Measurements from ENCODE around the gene IL18R1.

IL18R1 gene

DNA sequence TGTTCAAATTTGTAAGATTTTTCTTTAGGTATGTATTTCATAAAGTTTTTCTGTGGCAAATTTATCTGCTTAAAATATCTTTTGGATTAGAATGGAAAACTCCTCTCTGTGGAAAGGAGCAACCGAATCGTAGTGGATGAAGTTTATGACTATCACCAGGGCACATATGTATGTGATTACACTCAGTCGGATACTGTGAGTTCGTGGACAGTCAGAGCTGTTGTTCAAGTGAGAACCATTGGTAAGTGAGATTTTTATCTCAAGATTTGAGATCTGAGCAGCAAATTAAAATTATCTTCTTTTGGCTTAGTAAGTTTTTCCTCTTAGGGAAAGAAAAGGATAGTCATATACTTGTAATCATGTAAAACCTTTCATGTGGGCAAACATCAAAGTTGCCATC is 81.5 kb downstream of the IL18R1 start:
- Histone ChIP-seq H3K4me3 (no peak overlapping the region), H3K9me3 (ENCODE audit: low read depth, low read length) (no peaks in the 10 kb centered on the region), H3K36me3 (ENCODE audit: insufficient read depth, low read length) (no peaks in the 10 kb centered on the region), H3K9ac (ENCODE audit: insufficient read length) (no peak overlapping the region), H3K27ac (no peak overlapping the region)
- TF ChIP-seq EZH2 (IDR thresholded peaks at IDR 0.05), result no peak
- DNase-seq (ENCODE audit: low read depth, low spot score), result no peak

- H3K4me3 ChIP-seq, result no peak overlapping the region
- no peaks in the 10 kb centered on the region for H3K9me3 ChIP-seq (ENCODE audit: low read depth, low read length)
- TF ChIP-seq POLR2AphosphoS5 (IDR thresholded peaks at IDR 0.05; ENCODE audit: borderline replicate concordance, low read depth, low read length) (no peak), EZH2 (IDR thresholded peaks at IDR 0.05) (no peak), FOXP2 (optimal IDR thresholded peaks at IDR 0.05; ENCODE audit: control extremely low read depth, extremely low read length, insufficient read depth) (no peak)
- H3K9ac ChIP-seq (ENCODE audit: insufficient read length), result no peak overlapping the region
- no peak overlapping the region for H3K27ac ChIP-seq
- H3K36me3 ChIP-seq (ENCODE audit: insufficient read depth, low read length), result no peaks in the 10 kb centered on the region
- DNase-seq (ENCODE audit: low read depth, low spot score), result no peak
These were observed 82.5 kb downstream of the IL18R1 start for GRCh38 chr2:102438111-102438510.

- no peak overlapping the region for H3K27ac ChIP-seq
- H3K9me3 ChIP-seq (ENCODE audit: low read depth, low read length), result no peaks in the 10 kb centered on the region
- TF ChIP-seq POLR2AphosphoS5 (IDR thresholded peaks at IDR 0.05; ENCODE audit: borderline replicate concordance, low read depth, low read length) (no peak), EZH2 (IDR thresholded peaks at IDR 0.05) (no peak), FOXP2 (optimal IDR thresholded peaks at IDR 0.05; ENCODE audit: control extremely low read depth, extremely low read length, insufficient read depth) (no peak)
- H3K4me3 ChIP-seq, result no peak overlapping the region
- no peaks in the 10 kb centered on the region for H3K36me3 ChIP-seq (ENCODE audit: insufficient read depth, low read length)
- DNase-seq (ENCODE audit: low read depth, low spot score), result no peak
- H3K9ac ChIP-seq (ENCODE audit: insufficient read length), result no peak overlapping the region
These were observed 83.0 kb downstream of the IL18R1 start for GRCh38 chr2:102438578-102438977.

DNA sequence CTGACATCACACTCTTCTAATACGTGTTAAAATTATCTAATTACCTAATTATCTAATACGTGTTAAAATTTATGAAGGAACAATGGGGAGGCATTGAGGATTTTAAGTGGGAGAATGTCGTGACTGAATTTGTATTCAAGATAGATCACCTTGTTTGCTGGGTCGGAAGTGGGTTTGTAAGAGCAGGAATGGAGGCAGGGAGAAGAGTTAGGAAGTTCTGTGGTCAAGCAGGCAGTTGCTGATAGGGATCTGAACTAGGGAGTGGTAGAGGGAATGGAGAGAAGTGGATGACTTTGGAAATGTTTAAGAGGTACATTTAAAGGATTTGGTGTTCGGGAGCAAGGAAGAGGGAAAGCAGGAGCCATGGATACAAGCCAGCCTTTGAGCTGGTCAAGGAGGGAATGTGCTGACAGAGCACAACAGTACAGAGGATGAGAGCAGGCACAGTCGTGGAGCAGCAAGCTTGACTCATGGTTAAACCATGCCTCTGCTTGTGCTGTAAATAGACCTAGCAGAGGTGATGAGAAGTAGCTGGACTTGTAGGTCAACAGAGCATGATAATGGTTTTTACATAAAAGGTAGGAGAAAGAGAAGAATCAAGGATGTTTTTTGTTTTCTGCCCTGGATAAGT is 83.6 kb downstream of the IL18R1 start:
- TF ChIP-seq POLR2AphosphoS5 (IDR thresholded peaks at IDR 0.05; ENCODE audit: borderline replicate concordance, low read depth, low read length), result no peak
- no peak for TF ChIP-seq EZH2 (IDR thresholded peaks at IDR 0.05)
- no peak for TF ChIP-seq FOXP2 (optimal IDR thresholded peaks at IDR 0.05; ENCODE audit: control extremely low read depth, extremely low read length, insufficient read depth)
- H3K27ac ChIP-seq, result no peak overlapping the region

DNA sequence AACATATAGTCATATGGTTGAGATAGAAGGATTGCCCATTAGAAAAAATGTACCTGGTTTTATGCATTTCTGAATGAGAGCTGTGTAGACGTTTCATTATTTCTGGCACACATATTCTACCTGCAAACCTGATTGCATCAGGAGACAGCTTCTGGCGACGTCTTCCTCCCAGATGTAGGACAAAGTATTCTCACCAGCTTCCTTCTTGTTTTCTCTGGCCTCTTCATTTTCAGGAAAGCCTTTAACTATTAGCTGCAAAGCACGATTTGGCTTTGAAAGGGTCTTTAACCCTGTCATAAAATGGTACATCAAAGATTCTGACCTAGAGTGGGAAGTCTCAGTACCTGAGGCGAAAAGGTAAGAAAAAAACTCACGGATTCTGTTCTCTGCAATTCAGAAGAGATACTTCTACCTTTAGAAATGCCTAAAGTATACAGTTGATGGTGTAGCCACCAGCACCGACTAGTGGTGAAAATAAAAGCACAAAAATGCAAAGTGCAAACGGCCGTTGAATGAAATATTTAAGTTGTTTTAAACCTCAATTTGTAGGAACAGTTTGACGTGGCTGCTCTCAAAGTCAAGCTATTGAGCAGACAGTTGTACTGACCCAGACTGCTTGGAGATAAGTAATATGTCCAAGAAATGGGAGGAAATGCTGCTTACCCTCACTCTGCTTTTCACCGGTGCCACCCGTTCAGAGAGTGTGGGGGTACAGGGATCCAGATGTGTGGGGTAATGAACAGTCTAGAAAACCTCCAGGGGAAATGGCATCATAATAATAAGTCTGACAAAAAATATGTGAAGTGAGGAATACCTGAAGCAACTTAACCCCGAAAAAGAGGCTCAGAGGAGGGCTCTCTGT is 87.6 kb downstream of the IL18R1 start:
- no peak overlapping the region for H3K27ac ChIP-seq
- TF ChIP-seq POLR2AphosphoS5 (IDR thresholded peaks at IDR 0.05; ENCODE audit: borderline replicate concordance, low read depth, low read length), result no peak
- no peak for TF ChIP-seq FOXP2 (optimal IDR thresholded peaks at IDR 0.05; ENCODE audit: control extremely low read depth, extremely low read length, insufficient read depth)
- TF ChIP-seq EZH2 (IDR thresholded peaks at IDR 0.05), result no peak
- H3K9me3 ChIP-seq (ENCODE audit: low read depth, low read length), result no peaks in the 10 kb centered on the region
- no peak for DNase-seq (ENCODE audit: low read depth, low spot score)
- H3K36me3 ChIP-seq (ENCODE audit: insufficient read depth, low read length), result no peaks in the 10 kb centered on the region
- H3K4me3 ChIP-seq, result no peak overlapping the region
- no peak overlapping the region for H3K9ac ChIP-seq (ENCODE audit: insufficient read length)

More for the DNA sequence above, 83.6 kb downstream of the IL18R1 start:
- Histone ChIP-seq H3K36me3 (ENCODE audit: insufficient read depth, low read length) (no peaks in the 10 kb centered on the region), H3K4me3 (no peak overlapping the region), H3K9me3 (ENCODE audit: low read depth, low read length) (no peaks in the 10 kb centered on the region), H3K9ac (ENCODE audit: insufficient read length) (no peak overlapping the region)
- DNase-seq (ENCODE audit: low read depth, low spot score), result no peak

- no peak overlapping the region for H3K27ac ChIP-seq
- H3K36me3 ChIP-seq (ENCODE audit: insufficient read depth, low read length), result no peaks in the 10 kb centered on the region
- no peaks in the 10 kb centered on the region for H3K9me3 ChIP-seq (ENCODE audit: low read depth, low read length)
- H3K9ac ChIP-seq (ENCODE audit: insufficient read length), result no peak overlapping the region
- no peak overlapping the region for H3K4me3 ChIP-seq
- TF ChIP-seq POLR2AphosphoS5 (IDR thresholded peaks at IDR 0.05; ENCODE audit: borderline replicate concordance, low read depth, low read length), result no peak
- no peak for DNase-seq (ENCODE audit: low read depth, low spot score)
These were observed 88.6 kb downstream of the IL18R1 start for GRCh38 chr2:102444233-102444632.

DNA sequence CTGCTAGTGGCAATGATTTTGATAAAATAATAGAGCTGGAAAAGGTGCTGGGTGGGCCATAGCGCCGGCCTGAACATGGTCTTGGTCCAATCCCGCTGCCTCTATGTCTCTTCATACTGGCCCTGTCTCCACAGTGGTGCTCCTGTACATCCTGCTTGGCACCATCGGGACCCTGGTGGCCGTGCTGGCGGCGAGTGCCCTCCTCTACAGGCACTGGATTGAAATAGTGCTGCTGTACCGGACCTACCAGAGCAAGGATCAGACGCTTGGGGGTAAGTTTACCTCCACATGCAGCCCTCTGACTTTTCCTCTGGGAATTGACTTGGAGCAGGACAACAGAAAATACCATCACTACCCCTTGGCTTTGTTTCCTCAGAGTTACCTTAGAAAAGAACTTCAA is 91.3 kb downstream of the IL18R1 start:
- no peak for DNase-seq (ENCODE audit: low read depth, low spot score)
- TF ChIP-seq POLR2AphosphoS5 (IDR thresholded peaks at IDR 0.05; ENCODE audit: borderline replicate concordance, low read depth, low read length) (no peak), EZH2 (IDR thresholded peaks at IDR 0.05) (no peak), FOXP2 (optimal IDR thresholded peaks at IDR 0.05; ENCODE audit: control extremely low read depth, extremely low read length, insufficient read depth) (no peak)
- no peak overlapping the region for H3K27ac ChIP-seq
- H3K4me3 ChIP-seq, result no peak overlapping the region
- no peaks in the 10 kb centered on the region for H3K36me3 ChIP-seq (ENCODE audit: insufficient read depth, low read length)
- no peaks in the 10 kb centered on the region for H3K9me3 ChIP-seq (ENCODE audit: low read depth, low read length)
- H3K9ac ChIP-seq (ENCODE audit: insufficient read length), result no peak overlapping the region
